Osteoblast (primary cell): ENCODE results near the gene PP2D1. TPM values are rescaled to one million over a fixed set of nuclear protein-coding genes. Genes with fewer than 3 reads are reported as not detected.

Experiments used
- DNase-seq: peaks from one replicate; pipeline ENCODE4 v3.0.0; 2011; ENCODE audit warnings: low spot score, mixed read lengths; ENCODE audit not compliant: insufficient read length; ENCODE audit errors: missing footprints
- H2AFZ ChIP-seq: 2 replicates; pipeline ENCODE4 v1.6.0; 2011; ENCODE audit warnings: mild to moderate bottlenecking, low read length
- H3K27ac ChIP-seq: 2 replicates; pipeline ENCODE4 v1.5.1; 2011; ENCODE audit warnings: mild to moderate bottlenecking, low read depth, low read length, moderate library complexity
- H3K27me3 ChIP-seq: 2 replicates; pipeline ENCODE4 v1.6.0; 2012; ENCODE audit warnings: mild to moderate bottlenecking, control low read depth, inconsistent platforms, low read length, moderate library complexity; ENCODE audit not compliant: insufficient read depth
- H3K36me3 ChIP-seq: 2 replicates; pipeline ENCODE4 v1.5.1; 2011; ENCODE audit warnings: mild to moderate bottlenecking, low read length, control low read depth, moderate library complexity; ENCODE audit not compliant: insufficient read depth
- H3K4me1 ChIP-seq: 2 replicates; pipeline ENCODE4 v1.5.1; 2011; ENCODE audit warnings: mild to moderate bottlenecking, low read length, control low read depth, moderate library complexity; ENCODE audit not compliant: insufficient read depth
- H3K4me2 ChIP-seq: 2 replicates; pipeline ENCODE4 v1.6.0; 2011; ENCODE audit warnings: mild to moderate bottlenecking, low read length; ENCODE audit not compliant: insufficient read depth
- H3K4me3 ChIP-seq: fragments of 200-600 bp; sonication (generic); 3 replicates; pipeline ENCODE4 v1.5.1; 2012; ENCODE audit warnings: mild to moderate bottlenecking, low read length, inconsistent platforms; ENCODE audit not compliant: insufficient read depth
- H3K79me2 ChIP-seq: 2 replicates; pipeline ENCODE4 v1.6.0; 2012; ENCODE audit warnings: mild to moderate bottlenecking, low read length, control low read depth, inconsistent platforms; ENCODE audit not compliant: insufficient read depth
- H3K9me3 ChIP-seq: 2 replicates; pipeline ENCODE4 v1.5.1; 2011; ENCODE audit warnings: low read depth, low read length, control low read depth
- H4K20me1 ChIP-seq: 2 replicates; pipeline ENCODE4 v1.6.0; 2012; ENCODE audit warnings: mild to moderate bottlenecking, low read length, control low read depth; ENCODE audit not compliant: insufficient read depth
- total RNA-seq: library from RNA; depleted of rRNA; stranded (reverse); fragments of >200 nt; gene quantifications from 2 replicates; pipeline ENCODE4 v1.2.3, GENCODE V29; 2012
- TF ChIP-seq, protein P1 (sequence below): IDR thresholded peaks from 2 replicates; pipeline ENCODE4 v1.5.1; 2011; ENCODE audit warnings: mild to moderate bottlenecking, low read depth, low read length, moderate library complexity; ENCODE audit errors: extremely low read depth

Gene PP2D1
- total RNA-seq, 1 donor = not detected

DNA sequence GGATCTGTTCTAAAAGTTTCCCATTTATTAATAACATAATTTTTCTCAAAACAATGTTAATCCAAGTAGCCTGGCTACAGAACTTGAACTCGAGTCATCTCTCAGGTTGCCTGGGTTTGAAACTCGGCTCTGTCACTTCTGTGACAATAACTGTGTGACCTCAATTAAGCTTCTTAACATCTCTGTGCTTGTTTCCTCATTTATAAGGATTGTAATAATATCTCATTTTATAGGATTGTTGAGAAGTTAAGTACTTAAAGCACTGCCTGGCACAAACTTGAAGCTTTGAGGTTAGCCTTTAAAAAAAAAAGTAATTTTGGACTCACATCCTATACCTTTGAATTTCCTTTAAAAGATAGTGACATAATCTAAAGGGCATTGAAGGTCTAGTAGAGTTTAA lies 61.7 kb downstream of the PP2D1 start:
- no peak for DNase-seq
- Histone ChIP-seq H3K36me3 (peaks cover 33% of the 10 kb centered on the region), H3K27me3 (no peaks in the 10 kb centered on the region), H3K4me2 (peak overlapping the region; percentile 83), H4K20me1 (peaks cover 59% of the 10 kb centered on the region), H2AFZ (no peak overlapping the region), H3K9me3 (no peaks in the 10 kb centered on the region), H3K79me2 (peaks cover 85% of the 10 kb centered on the region), H3K4me3 (no peak overlapping the region), H3K27ac (peak overlapping the region; percentile 29), H3K4me1 (peaks cover 19% of the 10 kb centered on the region)
- TF ChIP-seq, protein P1, sequence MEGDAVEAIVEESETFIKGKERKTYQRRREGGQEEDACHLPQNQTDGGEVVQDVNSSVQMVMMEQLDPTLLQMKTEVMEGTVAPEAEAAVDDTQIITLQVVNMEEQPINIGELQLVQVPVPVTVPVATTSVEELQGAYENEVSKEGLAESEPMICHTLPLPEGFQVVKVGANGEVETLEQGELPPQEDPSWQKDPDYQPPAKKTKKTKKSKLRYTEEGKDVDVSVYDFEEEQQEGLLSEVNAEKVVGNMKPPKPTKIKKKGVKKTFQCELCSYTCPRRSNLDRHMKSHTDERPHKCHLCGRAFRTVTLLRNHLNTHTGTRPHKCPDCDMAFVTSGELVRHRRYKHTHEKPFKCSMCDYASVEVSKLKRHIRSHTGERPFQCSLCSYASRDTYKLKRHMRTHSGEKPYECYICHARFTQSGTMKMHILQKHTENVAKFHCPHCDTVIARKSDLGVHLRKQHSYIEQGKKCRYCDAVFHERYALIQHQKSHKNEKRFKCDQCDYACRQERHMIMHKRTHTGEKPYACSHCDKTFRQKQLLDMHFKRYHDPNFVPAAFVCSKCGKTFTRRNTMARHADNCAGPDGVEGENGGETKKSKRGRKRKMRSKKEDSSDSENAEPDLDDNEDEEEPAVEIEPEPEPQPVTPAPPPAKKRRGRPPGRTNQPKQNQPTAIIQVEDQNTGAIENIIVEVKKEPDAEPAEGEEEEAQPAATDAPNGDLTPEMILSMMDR = no peak

GRCh38 chr3:19948226-19948591 lies 63.9 kb downstream of the PP2D1 start:
- Histone ChIP-seq H3K4me2 (peak overlapping the region; percentile 83), H3K79me2 (peaks cover 64% of the 10 kb centered on the region), H3K27me3 (no peaks in the 10 kb centered on the region), H3K36me3 (peaks cover 14% of the 10 kb centered on the region), H3K4me1 (peaks cover 19% of the 10 kb centered on the region), H3K4me3 (peak overlapping the region; percentile 97), H3K27ac (peak overlapping the region; percentile 91), H3K9me3 (no peaks in the 10 kb centered on the region), H2AFZ (peak overlapping the region; percentile 88), H4K20me1 (peaks cover 41% of the 10 kb centered on the region)
- no peak for DNase-seq
- TF ChIP-seq, protein P1 = no peak

GRCh38 chr3:19947549-19948225 lies 64.4 kb downstream of the PP2D1 start:
- Histone ChIP-seq H3K9me3 (no peaks in the 10 kb centered on the region), H3K4me1 (peaks cover 19% of the 10 kb centered on the region), H4K20me1 (peaks cover 41% of the 10 kb centered on the region), H3K4me3 (peak overlapping the region; percentile 97), H3K27ac (peak overlapping the region; percentile 91), H3K4me2 (peak overlapping the region; percentile 83), H3K27me3 (no peaks in the 10 kb centered on the region), H3K79me2 (peaks cover 59% of the 10 kb centered on the region), H2AFZ (peak overlapping the region; percentile 88), H3K36me3 (peaks cover 14% of the 10 kb centered on the region)
- TF ChIP-seq, protein P1 = no peak
- peak; percentile 85 for DNase-seq

DNA sequence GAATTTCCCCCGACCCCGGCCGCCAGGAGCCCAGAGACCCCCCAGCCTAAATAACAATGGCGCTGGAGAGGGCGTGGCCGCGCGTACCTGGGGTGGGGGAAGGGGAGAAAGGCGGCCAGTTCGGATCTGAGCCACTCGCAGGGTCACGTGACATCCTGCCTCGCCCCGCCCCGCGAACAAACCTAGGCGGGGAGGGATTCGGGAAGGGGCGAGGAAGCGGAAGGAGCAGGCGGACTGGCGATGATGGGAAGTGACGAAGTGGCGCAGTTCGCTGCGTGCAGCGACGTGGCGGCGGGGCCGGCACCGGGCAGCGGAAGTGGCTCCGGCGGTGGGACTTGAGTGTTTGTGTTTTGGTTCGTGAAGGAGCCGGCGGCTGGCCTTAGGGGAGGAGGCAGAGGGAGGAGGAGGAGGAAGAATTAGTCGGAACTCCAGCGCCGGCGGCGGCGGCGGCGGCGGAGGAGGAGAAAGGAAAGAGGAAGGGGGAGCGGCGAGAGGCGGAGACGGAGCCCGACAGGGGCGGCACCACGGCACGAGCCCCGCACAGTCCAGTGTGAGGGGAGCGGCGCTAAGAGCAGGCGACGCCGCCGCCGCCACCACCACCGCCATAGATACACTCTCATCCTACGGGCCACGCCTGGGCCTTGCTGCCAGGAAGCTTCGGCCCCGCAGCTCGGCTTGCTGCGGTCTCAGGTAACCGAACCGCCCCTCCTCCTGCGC lies 65.1 kb downstream of the PP2D1 start, which contains the start of gene RAB5A:
TSS of gene RAB5A (plus strand) at position 266 of the 717 bp plus-strand sequence. CDS start 3,802 bp downstream, outside the sequence.
- H3K4me2 ChIP-seq = peak within 1 kb of the TSS; percentile 89
- peak; percentile 97 for DNase-seq
- peak within 1 kb of the TSS; percentile 91 for H2AFZ ChIP-seq
- H3K4me3 ChIP-seq = peak within 1 kb of the TSS; percentile 97
- no peaks in the 10 kb centered on the region for H3K27me3 ChIP-seq
- peak within 1 kb of the TSS; percentile 91 for H3K27ac ChIP-seq
- H4K20me1 ChIP-seq = peaks cover 36% of the 10 kb centered on the region
- H3K36me3 ChIP-seq = peaks cover 13% of the 10 kb centered on the region
- no peaks in the 10 kb centered on the region for H3K9me3 ChIP-seq
- TF ChIP-seq, protein P1 = no peak
- H3K79me2 ChIP-seq = peaks cover 52% of the 10 kb centered on the region
- peaks cover 19% of the 10 kb centered on the region for H3K4me1 ChIP-seq
